H1 (cell line): ENCODE results near the gene TUNAR. TPM values are rescaled to one million over a fixed set of nuclear protein-coding genes. Genes with fewer than 3 reads are reported as not detected.

Experiments used
- CHD7 ChIP-seq: fragments of 300-600 bp; sonication (generic); IDR thresholded peaks from 2 replicates; pipeline ENCODE4 v1.7.1; 2012; ENCODE audit warnings: low read length, moderate library complexity, mild to moderate bottlenecking, inconsistent platforms; ENCODE audit not compliant: insufficient replicate concordance
- SIN3A ChIP-seq, 2 experiments: IDR thresholded peaks in 1 of 2; conservative IDR thresholded peaks in 1 of 2; 2 replicates each; pipeline ENCODE4 v1.6.1; 2011 to 2012; ENCODE audit warnings: low read length in 2 of 2, improper control_type of control experiment in 1 of 2, low read depth in 1 of 2, mild to moderate bottlenecking in 1 of 2
- polyA plus RNA-seq, 7 experiments: library from polyadenylated mRNA; depleted of rRNA in 3 of 7; stranded (reverse) in 5 of 7; unstranded in 2 of 7; fragments of >200 nt in 5 of 7; fragments of 200-250 nt in 2 of 7; gene quantifications; 1 replicate in 5 of 7; 2 replicates in 1 of 7; 4 replicates in 1 of 7; pipeline versions ENCODE4 v1.2.1 to v1.2.3, GENCODE V29; 2011 to 2013; ENCODE audit warnings: missing spikeins in 2 of 7, mixed read lengths in 2 of 7
- total RNA-seq: library from RNA; stranded (reverse); fragmentation: NEBNext Ultra II Directional; extraction: Animal tissue kit (Norgen Biotek cat#: 25700); gene quantifications from 2 replicates; pipeline ENCODE4 v1.2.1, GENCODE V29; 2021

Gene TUNAR
- total and polyA plus RNA-seq, 2 of the 8 experiments (the other 6 are each of a cell fraction or from before 2014, with no cell fraction given): 12.8 to 63.9 TPM

- TF ChIP-seq CHD7: no peak
- no peak for TF ChIP-seq SIN3A (conservative IDR thresholded peaks at IDR 0.05 in 1 of 2, IDR thresholded peaks at IDR 0.05 in 1 of 2; ENCODE audit: low read depth in 1 of 2, low read length in 2 of 2)
- TF ChIP-seq, all 59 proteins: peak for 2
These were observed 70.2 kb downstream of the TUNAR start (continued) for GRCh38 chr14:95946867-95947266.
